K562 (cell line): ENCODE results near the gene GALNT7. TPM values are rescaled to one million over a fixed set of nuclear protein-coding genes. Genes with fewer than 3 reads are reported as not detected.

Experiments
- ATAC-seq: fragments of 200-7000 bp; cut with Tn5 transposase; 3 replicates; pipeline ENCODE4 v1.9.1; 2020; ENCODE audit warnings: moderate library complexity
- BruUV-seq: library from RNA; stranded (reverse); fragments of 400-500 nt; replicated peaks from 2 replicates; lab custom pipeline; 2021; lab: Mats Ljungman, UMichigan
- CTCF ChIA-PET: fragments of 300-600 bp; formaldehyde crosslinking; extraction: SDS; loops from one replicate; lab custom pipeline; 2021; ENCODE audit warnings: low intra/inter-chr PET ratio; lab: Yijun Ruan, JAX
- POLR2A ChIA-PET: fragments of 300-600, 350-650 bp; sonication (Branson Sonifier 250); formaldehyde crosslinking; extraction: SDS; loops from one replicate; lab custom pipeline; 2021; ENCODE audit warnings: antibody characterized with exemption, inconsistent platforms; lab: Yijun Ruan, JAX
- DNase-seq, 4 experiments: peaks; one replicate each; pipeline versions ENCODE4 v3.0.0 to v3.0.0-alpha.2; 2011 to 2018; ENCODE audit warnings: low spot score in 3 of 4, mixed read lengths in 3 of 4; ENCODE audit errors: extremely low read depth in 1 of 4
- FAIRE-seq: peaks from 2 replicates; lab custom pipeline; 2011; peaks lifted over from hg19 to GRCh38; lab: Jason Lieb, UNC
- H2AFZ ChIP-seq: 2 replicates; pipeline ENCODE4 v1.6.0; 2011; ENCODE audit warnings: low read depth, low read length, control low read depth, inconsistent platforms
- H3K27ac ChIP-seq: fragments of 200-600 bp; 3 replicates; pipeline ENCODE4 v1.8.0; 2011; ENCODE audit warnings: low read depth, mild to moderate bottlenecking, control low read depth, inconsistent platforms, low read length, moderate library complexity, mixed read lengths; ENCODE audit errors: extremely low read depth
- H3K27me3 ChIP-seq, 2 experiments: fragments of 300-600 bp in 1 of 2; 2 replicates in 1 of 2; 3 replicates in 1 of 2; pipeline versions ENCODE4 v1.6.0 to v1.8.0; 2011; ENCODE audit warnings: inconsistent platforms in 2 of 2, low read length in 2 of 2, mild to moderate bottlenecking in 1 of 2, mixed read lengths in 1 of 2, moderate library complexity in 1 of 2; ENCODE audit not compliant: control insufficient read depth in 2 of 2, insufficient read depth in 2 of 2
- H3K36me3 ChIP-seq: fragments of 300-600 bp; 3 replicates; pipeline ENCODE4 v1.8.0; 2011; ENCODE audit warnings: mild to moderate bottlenecking, low read length, inconsistent platforms; ENCODE audit not compliant: control insufficient read depth, insufficient read depth
- H3K4me1 ChIP-seq, 2 experiments: fragments of 200-600 bp in 1 of 2; replicated peaks in 1 of 2; 2 replicates in 1 of 2; 3 replicates in 1 of 2; pipeline versions ENCODE4 v1.5.1 to v1.8.0; 2011; ENCODE audit warnings: inconsistent platforms in 2 of 2, low read length in 2 of 2, mild to moderate bottlenecking in 1 of 2, mixed read lengths in 1 of 2, moderate library complexity in 1 of 2; ENCODE audit not compliant: control insufficient read depth in 2 of 2, insufficient read depth in 2 of 2
- H3K4me2 ChIP-seq: 2 replicates; pipeline ENCODE4 v1.6.1; 2011; ENCODE audit warnings: low read length, control low read depth, inconsistent platforms, mixed read lengths; ENCODE audit not compliant: insufficient read depth
- H3K4me3 ChIP-seq: fragments of 200-600 bp; sonication (generic), shearing (Covaris generic); 2 replicates; pipeline ENCODE4 v1.5.1; 2016; ENCODE audit warnings: control low read depth, inconsistent platforms
- H3K79me2 ChIP-seq: fragments of 200-600 bp; 3 replicates; pipeline ENCODE4 v1.8.0; 2011; ENCODE audit warnings: low read length, inconsistent platforms; ENCODE audit not compliant: control insufficient read depth, insufficient read depth
- H3K9ac ChIP-seq, 2 experiments: 2 replicates each; pipeline versions ENCODE4 v1.6.0 to v1.6.1; 2011; ENCODE audit warnings: low read depth in 2 of 2, low read length in 2 of 2, control low read depth in 1 of 2, inconsistent platforms in 1 of 2, mild to moderate bottlenecking in 1 of 2, mixed read lengths in 1 of 2; ENCODE audit not compliant: insufficient read depth in 1 of 2
- H3K9me1 ChIP-seq: one replicate; pipeline ENCODE4 v1.6.0; 2011; ENCODE audit warnings: inconsistent platforms, mild to moderate bottlenecking, low read length, moderate library complexity; ENCODE audit not compliant: control insufficient read depth, insufficient read depth
- H3K9me3 ChIP-seq: replicated peaks from 2 replicates; pipeline ENCODE4 v1.5.1; 2011; ENCODE audit warnings: low read depth, low read length, inconsistent platforms; ENCODE audit not compliant: control insufficient read depth, insufficient read depth
- H4K20me1 ChIP-seq: replicated peaks from 2 replicates; pipeline ENCODE4 v1.6.1; 2011; ENCODE audit warnings: low read length, inconsistent platforms, mixed read lengths; ENCODE audit not compliant: control insufficient read depth, insufficient read depth
- COPS2 ChIP-seq: fragments of 450-650 bp; conservative IDR thresholded peaks from 2 replicates; pipeline ENCODE4 v1.6.1; 2016; ENCODE audit warnings: mild to moderate bottlenecking, moderate library complexity
- HDAC8 ChIP-seq: fragments of 450-650 bp; IDR thresholded peaks from 2 replicates; pipeline ENCODE4 v1.6.1; 2016; ENCODE audit warnings: mild to moderate bottlenecking, missing genetic modification characterization, moderate library complexity, missing compliant biosample characterization
- HMG20B ChIP-seq: fragments of 250-450 bp; sonication (Bioruptor Pico); IDR thresholded peaks from 2 replicates; pipeline ENCODE4 v1.5.0; 2021; ENCODE audit warnings: mild to moderate bottlenecking
- ILF3 ChIP-seq: fragments of 450-650 bp; IDR thresholded peaks from 2 replicates; pipeline ENCODE4 v1.6.1; 2018; ENCODE audit warnings: antibody characterized with exemption, mild to moderate bottlenecking, moderate library complexity, borderline replicate concordance
- MEF2D ChIP-seq: conservative IDR thresholded peaks from 2 replicates; pipeline ENCODE4 v1.6.1; 2016; ENCODE audit warnings: low read depth, missing genetic modification characterization, missing compliant biosample characterization
- SIRT6 ChIP-seq: IDR thresholded peaks from one replicate; pipeline ENCODE4 v1.6.1; 2012; ENCODE audit warnings: low read depth, mild to moderate bottlenecking, control low read depth, inconsistent platforms, low read length, moderate library complexity
- SOX6 ChIP-seq: fragments of 450-650 bp; IDR thresholded peaks from 2 replicates; pipeline ENCODE4 v1.6.1; 2014; ENCODE audit warnings: mild to moderate bottlenecking
- STAT5B ChIP-seq: fragments of 250-450 bp; sonication (Bioruptor Pico); IDR thresholded peaks from 2 replicates; pipeline ENCODE4 v1.8.0; 2021; ENCODE audit warnings: mild to moderate bottlenecking, inconsistent platforms
- U2AF2 ChIP-seq: fragments of 200-400 bp; formaldehyde crosslinking; optimal IDR thresholded peaks from 2 replicates; pipeline ENCODE3; 2017; ENCODE audit warnings: low read depth, mild to moderate bottlenecking, low read length
- ZBED1 ChIP-seq: IDR thresholded peaks from 2 replicates; pipeline ENCODE4 v1.6.1; 2014
- ZNF232 ChIP-seq: sonication (generic); formaldehyde crosslinking; IDR thresholded peaks from 2 replicates; pipeline ENCODE4 v1.8.0; 2022; ENCODE audit warnings: mild to moderate bottlenecking, missing genetic modification reagents
- ZNF277 ChIP-seq: fragments of 250-450 bp; sonication (Bioruptor Pico); IDR thresholded peaks from 2 replicates; pipeline ENCODE4 v1.8.0; 2022; ENCODE audit warnings: inconsistent platforms, mild to moderate bottlenecking, moderate library complexity, borderline replicate concordance
- ZNF280A ChIP-seq: fragments of 450-650 bp; IDR thresholded peaks from 2 replicates; pipeline ENCODE4 v1.6.1; 2018; ENCODE audit warnings: mild to moderate bottlenecking, low read depth; ENCODE audit not compliant: partially characterized antibody
- ZNF408 ChIP-seq: fragments of 250-450 bp; sonication (Bioruptor Pico); IDR thresholded peaks from 2 replicates; pipeline ENCODE4 v1.4.0; 2020; ENCODE audit warnings: low read depth, mild to moderate bottlenecking, moderate library complexity
- ZSCAN29 ChIP-seq: fragments of 450-650 bp; IDR thresholded peaks from 2 replicates; pipeline ENCODE4 v1.6.1; 2017
- in situ Hi-C: fragments of 300-500 bp; cut with MboI; formaldehyde crosslinking; loops from 4 replicates; pipeline ENCODE4 v1.15.0; 2018; ENCODE audit warnings: inconsistent platforms, mixed read lengths
- intact Hi-C: fragments of 100-400 bp; cut with micrococcal nuclease; formaldehyde crosslinking; loops from 2 replicates; pipeline ENCODE4 v1.14.2; 2022
- polyA plus RNA-seq, 8 experiments: library from polyadenylated mRNA; depleted of rRNA in 4 of 8; stranded (reverse) in 5 of 8; unstranded in 3 of 8; fragments of >200 nt; fragmentation: Nextera tagmentation in 2 of 8; fragmentation: Illumina TruSeq in 1 of 8; extraction: Ambion mirVana in 2 of 8; extraction: Trizol in 1 of 8; gene quantifications; 2 replicates each; pipeline versions ENCODE4 v1.2.1 to v1.2.3, GENCODE V29; 2011 to 2014; ENCODE audit warnings: inconsistent platforms in 1 of 8, missing spikeins in 1 of 8
- total RNA-seq, 7 experiments: library from RNA; depleted of rRNA in 6 of 7; stranded (reverse); fragments of >200 nt in 6 of 7; fragmentation: Illumina TruSeq in 2 of 7; extraction: Trizol in 2 of 7; gene quantifications; 2 replicates each; pipeline versions ENCODE4 v1.2.1 to v1.2.3, GENCODE V29; 2011 to 2021; ENCODE audit warnings: low replicate concordance in 1 of 7
- TF ChIP-seq, protein P1 (sequence below): sonication (generic); formaldehyde crosslinking; IDR thresholded peaks from 2 replicates; pipeline ENCODE4 v1.8.0; 2022; ENCODE audit warnings: mild to moderate bottlenecking, low read depth, missing genetic modification reagents

The GALNT7 gene
- total and polyA plus RNA-seq, 9 of the 15 experiments (the other 6 are each of a cell fraction or from before 2014, with no cell fraction given): 16.7 to 38.7 (median 31.1) TPM

- Histone ChIP-seq H4K20me1 (no peaks in the 10 kb centered on the region), H3K79me2 (no peaks in the 10 kb centered on the region), H3K9me1 (no peaks in the 10 kb centered on the region), H2AFZ (no peak overlapping the region), H3K4me1 (no peaks in the 10 kb centered on the region; a peak in 1 of 5 replicates), H3K9me3 (no peaks in the 10 kb centered on the region), H3K27ac (no peak overlapping the region), H3K9ac (no peak overlapping the region), H3K4me3 (no peak overlapping the region), H3K27me3 (no peaks in the 10 kb centered on the region), H3K4me2 (no peak overlapping the region), H3K36me3 (peaks cover 61% of the 10 kb centered on the region; the same call in 2 of the 3 replicates)
- ATAC-seq (no peak), FAIRE-seq (no peak), DNase-seq (no peak)
- BruUV-seq: no TSS peak
- ChIA-PET POLR2A (no interaction called here), CTCF (interaction anchor here (1.2 to 4.7 kb wide), 4 partner anchors 95 to 176 kb away, joined by 3 to 57 read pairs (median 5); no protein-coding TSS in a partner anchor)
- TF ChIP-seq, protein P1, sequence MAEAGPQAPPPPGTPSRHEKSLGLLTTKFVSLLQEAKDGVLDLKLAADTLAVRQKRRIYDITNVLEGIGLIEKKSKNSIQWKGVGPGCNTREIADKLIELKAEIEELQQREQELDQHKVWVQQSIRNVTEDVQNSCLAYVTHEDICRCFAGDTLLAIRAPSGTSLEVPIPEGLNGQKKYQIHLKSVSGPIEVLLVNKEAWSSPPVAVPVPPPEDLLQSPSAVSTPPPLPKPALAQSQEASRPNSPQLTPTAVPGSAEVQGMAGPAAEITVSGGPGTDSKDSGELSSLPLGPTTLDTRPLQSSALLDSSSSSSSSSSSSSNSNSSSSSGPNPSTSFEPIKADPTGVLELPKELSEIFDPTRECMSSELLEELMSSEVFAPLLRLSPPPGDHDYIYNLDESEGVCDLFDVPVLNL (CRISPR knock-in tag): no peak
- TF ChIP-seq ZNF280A: no peak
- TF ChIP-seq ZNF232 (CRISPR knock-in tag): no peak
- TF ChIP-seq HDAC8 (tag): no peak
- TF ChIP-seq HMG20B (CRISPR knock-in tag): no peak
- no peak for TF ChIP-seq U2AF2
- no peak for TF ChIP-seq SIRT6
- no peak for TF ChIP-seq ILF3
- no peak for TF ChIP-seq ZSCAN29
- no peak for TF ChIP-seq ZNF408 (CRISPR knock-in tag)
- TF ChIP-seq ZNF277 (CRISPR knock-in tag): no peak
- TF ChIP-seq STAT5B (CRISPR knock-in tag): no peak
- TF ChIP-seq COPS2: no peak
- no peak for TF ChIP-seq SOX6
- TF ChIP-seq MEF2D (tag): no peak
- no peak for TF ChIP-seq ZBED1
- intact Hi-C loops (loop anchor here (2.0 kb wide), 1 partner anchor 177 kb away; no protein-coding TSS in a partner anchor), in situ Hi-C loops (loop anchor here (5.0 kb wide), 1 partner anchor 99 kb away; no protein-coding TSS in a partner anchor)
These were observed 149.6 kb downstream of the GALNT7 start for GRCh38 chr4:173318240-173318639.
